Progenitor cell of endocrine pancreas (in vitro differentiated cells): ENCODE measurements around the gene RREB1. TPM values are rescaled to one million over a fixed set of nuclear protein-coding genes. Genes with fewer than 3 reads are reported as not detected.
A peak's percentile ranks its signal among the peaks of the same experiment; 100 is the strongest.

ENCODE experiments used
- DNase-seq: peaks from one replicate; pipeline ENCODE4 v3.0.0; 2021; ENCODE audit warnings: low spot score; ENCODE audit not compliant: unreplicated experiment
- H3K27ac Mint-ChIP-seq: 2 replicates; pipeline ENCODE4 v1.8.0; 2021; ENCODE audit warnings: mild to moderate bottlenecking, moderate library complexity, mixed read lengths
- H3K27me3 Mint-ChIP-seq: 2 replicates; pipeline ENCODE4 v1.8.0; 2021; ENCODE audit warnings: mixed read lengths
- H3K36me3 Mint-ChIP-seq: 2 replicates; pipeline ENCODE4 v1.8.0; 2022; ENCODE audit warnings: mixed read lengths; ENCODE audit not compliant: insufficient read depth
- H3K4me1 Mint-ChIP-seq: 2 replicates; pipeline ENCODE4 v1.8.0; 2021; ENCODE audit warnings: low read depth, mixed read lengths
- H3K4me3 Mint-ChIP-seq: 2 replicates; pipeline ENCODE4 v1.8.0; 2021; ENCODE audit warnings: low read depth, mild to moderate bottlenecking, moderate library complexity, mixed read lengths
- H3K9me3 Mint-ChIP-seq: 2 replicates; pipeline ENCODE4 v1.8.0; 2021; ENCODE audit warnings: low read depth, mixed read lengths
- total RNA-seq: library from RNA; stranded (reverse); gene quantifications from 2 replicates; pipeline ENCODE4 v1.2.1, GENCODE V29; 2021
- TF ChIP-seq, protein P1 (sequence below): fragments of 200-600 bp; sonication (generic); IDR thresholded peaks from one replicate; pipeline ENCODE4 v1.5.0; 2021; ENCODE audit warnings: antibody characterized with exemption, mild to moderate bottlenecking; ENCODE audit not compliant: unreplicated experiment

RREB1 gene
- total RNA-seq, 1 donor from 2014 or later: 71.7 TPM

DNA sequence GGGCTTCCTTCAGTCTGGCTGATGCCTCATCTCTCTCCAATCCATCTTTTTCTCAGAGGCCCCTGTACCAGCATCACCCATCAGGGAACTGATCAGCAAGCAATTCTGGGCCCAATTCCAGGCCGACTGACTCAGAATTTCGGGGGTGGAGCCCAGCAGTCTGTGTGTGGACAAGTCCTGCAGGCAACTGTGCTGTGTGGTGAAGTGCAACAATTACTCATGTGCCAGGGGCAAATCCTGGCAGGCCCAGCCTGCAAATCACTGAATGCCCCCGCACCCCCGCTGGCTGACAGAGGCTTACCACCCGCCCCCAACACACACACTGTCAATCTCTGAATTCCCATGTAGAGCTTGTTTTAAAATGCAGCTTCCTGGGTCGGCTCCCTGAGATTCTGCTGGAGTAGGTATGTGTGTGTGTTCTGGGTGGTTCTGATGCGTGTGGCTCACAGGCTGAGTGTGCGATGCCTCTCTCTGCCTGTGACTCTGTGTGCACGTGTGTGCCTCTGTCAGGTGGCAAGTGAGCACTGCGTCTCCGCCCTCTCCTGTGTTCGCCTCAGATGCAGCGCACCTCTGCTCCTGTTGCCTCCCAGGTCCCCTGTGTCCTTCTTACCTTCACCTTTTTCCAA is 159.8 kb downstream of the RREB1 start:
- no peak overlapping the region for H3K4me3 Mint-ChIP-seq
- no peak overlapping the region for H3K27ac Mint-ChIP-seq
- TF ChIP-seq, protein P1, sequence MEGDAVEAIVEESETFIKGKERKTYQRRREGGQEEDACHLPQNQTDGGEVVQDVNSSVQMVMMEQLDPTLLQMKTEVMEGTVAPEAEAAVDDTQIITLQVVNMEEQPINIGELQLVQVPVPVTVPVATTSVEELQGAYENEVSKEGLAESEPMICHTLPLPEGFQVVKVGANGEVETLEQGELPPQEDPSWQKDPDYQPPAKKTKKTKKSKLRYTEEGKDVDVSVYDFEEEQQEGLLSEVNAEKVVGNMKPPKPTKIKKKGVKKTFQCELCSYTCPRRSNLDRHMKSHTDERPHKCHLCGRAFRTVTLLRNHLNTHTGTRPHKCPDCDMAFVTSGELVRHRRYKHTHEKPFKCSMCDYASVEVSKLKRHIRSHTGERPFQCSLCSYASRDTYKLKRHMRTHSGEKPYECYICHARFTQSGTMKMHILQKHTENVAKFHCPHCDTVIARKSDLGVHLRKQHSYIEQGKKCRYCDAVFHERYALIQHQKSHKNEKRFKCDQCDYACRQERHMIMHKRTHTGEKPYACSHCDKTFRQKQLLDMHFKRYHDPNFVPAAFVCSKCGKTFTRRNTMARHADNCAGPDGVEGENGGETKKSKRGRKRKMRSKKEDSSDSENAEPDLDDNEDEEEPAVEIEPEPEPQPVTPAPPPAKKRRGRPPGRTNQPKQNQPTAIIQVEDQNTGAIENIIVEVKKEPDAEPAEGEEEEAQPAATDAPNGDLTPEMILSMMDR: no peak
- H3K4me1 Mint-ChIP-seq: peaks cover 3% of the 10 kb centered on the region
- no peak for DNase-seq
- H3K9me3 Mint-ChIP-seq: no peaks in the 10 kb centered on the region
- no peaks in the 10 kb centered on the region for H3K27me3 Mint-ChIP-seq
- no peaks in the 10 kb centered on the region for H3K36me3 Mint-ChIP-seq

DNA sequence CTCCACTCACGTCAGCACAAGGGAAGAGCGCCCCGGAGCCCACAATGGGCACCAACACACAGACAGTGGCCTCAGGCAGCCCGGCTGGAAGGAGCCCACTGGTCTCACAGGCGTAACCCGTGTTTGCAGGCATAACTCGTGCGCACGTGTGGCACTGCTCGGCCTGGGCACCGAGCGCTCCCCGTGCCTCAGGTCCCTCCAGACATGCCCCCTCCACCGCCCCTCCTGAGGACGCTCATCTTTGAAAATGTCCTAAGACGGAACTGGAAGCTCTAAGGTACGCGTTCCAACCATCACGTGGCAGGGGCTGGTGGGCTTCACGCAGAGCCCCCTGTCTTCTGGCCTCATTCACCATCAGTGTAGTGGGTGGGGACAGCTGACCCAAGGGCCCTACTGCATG is 160.6 kb downstream of the RREB1 start:
- H3K27ac Mint-ChIP-seq: peak overlapping the region; percentile 21

DNA sequence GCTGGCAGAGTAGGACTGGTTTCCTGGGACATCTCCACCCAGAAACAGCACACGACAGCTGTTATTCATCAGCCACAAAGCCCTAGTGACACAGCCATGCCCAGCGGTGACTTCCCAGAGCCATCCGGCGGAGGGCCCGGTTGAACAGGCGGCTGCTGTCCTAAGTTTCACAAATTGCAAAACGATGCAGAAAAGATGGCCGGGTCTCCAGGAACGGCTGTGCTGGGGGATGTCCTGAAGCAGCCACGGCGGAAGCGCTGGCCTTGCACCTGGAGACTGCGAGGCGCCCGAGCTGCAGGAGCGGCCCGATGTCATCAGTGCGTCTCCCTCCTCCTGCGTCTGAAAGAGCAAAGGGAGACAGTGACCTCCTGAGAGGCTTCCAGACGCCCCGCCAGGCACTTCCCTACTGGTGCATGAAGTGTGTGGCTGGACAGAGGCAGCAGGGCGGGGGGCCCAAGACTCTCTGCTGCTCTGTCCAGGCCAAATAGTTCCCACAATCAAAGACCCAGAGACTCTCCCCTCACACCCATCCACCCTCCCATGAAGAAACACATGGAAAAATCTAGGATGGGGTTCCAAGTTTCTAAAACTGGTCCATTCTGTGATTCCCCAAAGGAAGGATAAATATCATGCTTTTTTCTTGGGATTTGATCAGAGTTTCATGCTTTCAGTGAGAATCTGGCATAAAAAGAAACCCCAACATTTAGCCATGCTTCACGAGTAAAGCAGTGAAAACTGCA is 161.2 kb downstream of the RREB1 start:
- DNase-seq: no peak
- Mint-ChIP-seq H3K9me3 (no peaks in the 10 kb centered on the region), H3K27me3 (no peaks in the 10 kb centered on the region), H3K4me1 (peaks cover 3% of the 10 kb centered on the region), H3K4me3 (no peak overlapping the region), H3K27ac (no peak overlapping the region), H3K36me3 (no peaks in the 10 kb centered on the region)
- TF ChIP-seq, protein P1: no peak

More for the DNA sequence above, 160.6 kb downstream of the RREB1 start:
- Mint-ChIP-seq H3K4me3 (no peak overlapping the region), H3K4me1 (peaks cover 3% of the 10 kb centered on the region), H3K36me3 (no peaks in the 10 kb centered on the region), H3K27me3 (no peaks in the 10 kb centered on the region), H3K9me3 (no peaks in the 10 kb centered on the region)
- DNase-seq: no peak
- TF ChIP-seq, protein P1: no peak

DNA sequence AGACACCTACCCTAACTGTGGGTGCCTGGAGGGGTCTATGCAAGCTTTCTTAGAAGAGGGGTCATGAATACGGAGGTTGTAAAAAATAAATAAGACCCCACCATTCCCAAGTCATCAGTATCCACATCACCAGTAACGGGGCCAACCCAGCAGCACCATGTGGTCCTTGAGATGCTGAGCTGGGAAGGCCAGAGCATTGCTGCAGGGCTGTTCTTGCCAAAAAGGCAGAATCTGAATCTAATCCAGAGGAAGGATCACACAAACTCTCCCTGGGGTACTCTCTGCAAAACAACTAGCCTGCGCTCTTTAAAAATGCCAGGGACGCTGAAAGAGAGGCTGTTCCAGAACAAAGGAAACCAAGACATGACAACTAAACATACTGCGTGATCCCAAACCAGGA is 162.1 kb downstream of the RREB1 start:
- H3K4me1 Mint-ChIP-seq: peaks cover 3% of the 10 kb centered on the region
- no peak overlapping the region for H3K27ac Mint-ChIP-seq
- H3K4me3 Mint-ChIP-seq: no peak overlapping the region
- no peaks in the 10 kb centered on the region for H3K27me3 Mint-ChIP-seq
- H3K9me3 Mint-ChIP-seq: no peaks in the 10 kb centered on the region
- no peak for DNase-seq
- no peaks in the 10 kb centered on the region for H3K36me3 Mint-ChIP-seq
- TF ChIP-seq, protein P1: no peak

DNA sequence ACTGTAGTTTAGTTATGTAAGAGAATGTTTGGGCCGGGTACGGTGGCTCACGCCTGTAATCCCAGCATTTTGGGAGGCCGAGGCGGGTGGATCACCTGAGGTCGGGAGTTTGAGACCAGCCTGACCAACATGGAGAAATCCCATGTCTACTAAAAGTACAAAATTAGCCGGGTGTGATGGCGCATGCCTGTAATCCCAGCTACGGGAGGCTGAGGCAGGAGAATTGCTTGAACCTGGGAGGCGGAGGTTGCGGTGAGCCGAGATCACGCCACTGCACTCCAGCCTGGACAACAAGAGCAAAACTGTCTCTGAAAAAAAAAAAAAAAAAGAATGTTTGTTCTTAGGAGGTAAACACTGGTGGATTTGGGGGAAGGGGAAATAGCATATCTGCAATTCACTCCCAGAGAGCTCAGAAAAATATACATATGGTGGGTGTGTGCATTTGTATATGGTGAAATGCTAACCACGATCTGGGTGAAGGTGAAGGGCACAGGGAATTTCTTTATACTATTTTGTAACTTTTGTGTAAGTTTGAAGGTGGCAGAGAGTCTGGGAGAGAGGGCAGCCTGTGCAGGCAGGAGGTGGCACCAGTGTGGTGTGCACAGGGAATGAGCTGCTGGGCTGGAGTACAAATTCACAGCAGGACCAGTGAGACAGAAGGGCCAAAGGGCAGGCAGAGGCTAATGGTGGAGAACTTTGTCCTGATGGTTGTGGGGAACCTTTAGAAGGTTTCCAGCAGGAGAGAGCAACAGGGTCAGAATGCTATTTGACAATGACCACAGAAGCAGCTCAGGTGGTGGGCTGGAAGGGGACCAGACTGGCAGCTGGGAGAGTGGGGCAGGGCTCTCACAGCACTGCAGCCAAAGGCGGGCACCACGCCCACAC is 162.8 kb downstream of the RREB1 start:
- H3K27me3 Mint-ChIP-seq: no peaks in the 10 kb centered on the region
- H3K36me3 Mint-ChIP-seq: no peaks in the 10 kb centered on the region
- H3K4me1 Mint-ChIP-seq: peaks cover 3% of the 10 kb centered on the region
- TF ChIP-seq, protein P1: no peak
- no peaks in the 10 kb centered on the region for H3K9me3 Mint-ChIP-seq
- H3K27ac Mint-ChIP-seq: no peak overlapping the region
- H3K4me3 Mint-ChIP-seq: no peak overlapping the region
- DNase-seq: no peak
